SK-N-SH (cell line): ENCODE measurements around the gene KRT16. TPM values are rescaled to one million over a fixed set of nuclear protein-coding genes. Genes with fewer than 3 reads are reported as not detected.
"Not testable (repeated sequence)": the region's sequence is repeated elsewhere in the genome, so short reads cannot be mapped to it uniquely, and the experiment has no call there.

ENCODE experiments used
- CTCF ChIA-PET: fragments of 300-600, 350-600 bp; formaldehyde crosslinking; extraction: SDS; loops from one replicate; lab custom pipeline; 2021; lab: Yijun Ruan, JAX
- POLR2A ChIA-PET: fragments of 350-600 bp; sonication (Branson Sonifier 250); formaldehyde crosslinking; extraction: SDS; loops from one replicate; lab custom pipeline; 2020; ENCODE audit warnings: antibody characterized with exemption, inconsistent platforms; lab: Yijun Ruan, JAX
- DNase-seq: peaks from one replicate; pipeline ENCODE4 v3.0.0; 2012
- H2AFZ ChIP-seq: fragments of 200-600 bp; sonication (generic); 2 replicates; pipeline ENCODE4 v1.8.1; 2016; ENCODE audit warnings: antibody characterized with exemption, mild to moderate bottlenecking, low read depth
- H3F3A ChIP-seq: fragments of 200-600 bp; sonication (generic); replicated peaks from 2 replicates; pipeline ENCODE3; 2016; ENCODE audit warnings: antibody characterized with exemption, mild to moderate bottlenecking; ENCODE audit not compliant: insufficient read depth
- H3K27ac ChIP-seq, 2 experiments: fragments of 200-500 bp in 1 of 2; fragments of 200-600 bp in 1 of 2; sonication (Bioruptor generic) in 1 of 2; sonication (generic), shearing (Covaris generic) in 1 of 2; 2 replicates each; pipeline versions ENCODE4 v1.5.1 to v1.6.1; 2014 to 2016; ENCODE audit warnings: low read depth in 2 of 2, inconsistent platforms in 1 of 2, low read length in 1 of 2, mild to moderate bottlenecking in 1 of 2, mixed read lengths in 1 of 2
- H3K27me3 ChIP-seq: fragments of 200-600 bp; sonication (generic), shearing (Covaris generic); 2 replicates; pipeline ENCODE4 v1.6.1; 2016; ENCODE audit warnings: mixed run types; ENCODE audit not compliant: insufficient read depth
- H3K36me3 ChIP-seq, 2 experiments: fragments of 200-500 bp in 1 of 2; fragments of 200-600 bp in 1 of 2; sonication (Bioruptor generic) in 1 of 2; sonication (generic) in 1 of 2; replicated peaks in 1 of 2; 2 replicates each; pipeline versions ENCODE3 to v1.5.1; 2014 to 2016; ENCODE audit warnings: low read length in 1 of 2, mild to moderate bottlenecking in 1 of 2; ENCODE audit not compliant: insufficient read depth in 2 of 2, control insufficient read depth in 1 of 2
- H3K4me1 ChIP-seq, 2 experiments: fragments of 200-500 bp in 1 of 2; fragments of 200-600 bp in 1 of 2; sonication (Bioruptor generic) in 1 of 2; sonication (generic), shearing (Covaris generic) in 1 of 2; 2 replicates each; pipeline versions ENCODE4 v1.5.1 to v1.6.1; 2014 to 2016; ENCODE audit warnings: low read depth in 1 of 2, low read length in 1 of 2, mixed run types in 1 of 2; ENCODE audit not compliant: insufficient read depth in 2 of 2, control insufficient read depth in 1 of 2
- H3K4me2 ChIP-seq: fragments of 200-600 bp; sonication (generic), shearing (Covaris generic); 2 replicates; pipeline ENCODE4 v1.6.1; 2017; ENCODE audit warnings: mixed run types
- H3K4me3 ChIP-seq, 2 experiments: fragments of 200-500 bp in 1 of 2; fragments of 200-600 bp in 1 of 2; sonication (Bioruptor generic) in 1 of 2; sonication (generic), shearing (Covaris generic) in 1 of 2; 2 replicates each; pipeline versions ENCODE4 v1.5.1 to v1.8.1; 2014 to 2016; ENCODE audit warnings: low read depth in 2 of 2, inconsistent platforms in 1 of 2, low read length in 1 of 2, mild to moderate bottlenecking in 1 of 2, mixed read lengths in 1 of 2, moderate library complexity in 1 of 2
- H3K79me2 ChIP-seq: fragments of 200-600 bp; sonication (generic); 2 replicates; pipeline ENCODE4 v1.8.1; 2017; ENCODE audit warnings: mild to moderate bottlenecking; ENCODE audit not compliant: insufficient read depth
- H3K9ac ChIP-seq: fragments of 200-600 bp; sonication (generic); 2 replicates; pipeline ENCODE4 v1.6.1; 2017; ENCODE audit warnings: mixed run types
- H3K9me2 ChIP-seq: fragments of 200-600 bp; sonication (generic); 2 replicates; pipeline ENCODE4 v1.6.1; 2017; ENCODE audit warnings: mixed run types
- H3K9me3 ChIP-seq: fragments of 200-600 bp; sonication (generic); 2 replicates; pipeline ENCODE4 v1.6.1; 2017; ENCODE audit warnings: mixed run types, mild to moderate bottlenecking, moderate library complexity
- H4K20me1 ChIP-seq: fragments of 200-600 bp; sonication (generic); 2 replicates; pipeline ENCODE4 v1.6.1; 2017; ENCODE audit warnings: mild to moderate bottlenecking, mixed run types; ENCODE audit not compliant: insufficient read depth
- EP300 ChIP-seq, 2 experiments: IDR thresholded peaks; 2 replicates each; pipeline versions ENCODE4 v1.4.0 to v1.6.1; 2012; ENCODE audit warnings: borderline replicate concordance in 1 of 2, low read depth in 1 of 2, low read length in 1 of 2
- GATA2 ChIP-seq: sonication (generic); formaldehyde crosslinking; IDR thresholded peaks from 2 replicates; pipeline ENCODE4 v1.5.0; 2020; ENCODE audit warnings: mild to moderate bottlenecking, missing genetic modification reagents
- NFIC ChIP-seq: IDR thresholded peaks from 2 replicates; pipeline ENCODE4 v1.4.0; 2012; ENCODE audit warnings: borderline replicate concordance
- PBX3 ChIP-seq: IDR thresholded peaks from 2 replicates; pipeline ENCODE4; 2012
- SIN3A ChIP-seq: IDR thresholded peaks from 2 replicates; pipeline ENCODE4 v1.6.1; 2012; ENCODE audit warnings: low read depth, mild to moderate bottlenecking, low read length, moderate library complexity, borderline replicate concordance
- TAF1 ChIP-seq: IDR thresholded peaks from 2 replicates; pipeline ENCODE4 v1.6.1; 2012; ENCODE audit warnings: low read depth, mild to moderate bottlenecking, low read length, moderate library complexity, borderline replicate concordance
- TCF12 ChIP-seq: IDR thresholded peaks from 2 replicates; pipeline ENCODE4 v1.4.0; 2012
- TEAD4 ChIP-seq: IDR thresholded peaks from 2 replicates; pipeline ENCODE4 v1.4.0; 2012; ENCODE audit warnings: mild to moderate bottlenecking, borderline replicate concordance; ENCODE audit not compliant: insufficient read depth
- WGBS: methylation state at CpG from one replicate; pipeline ENCODE4 v1.1.6; 2017; ENCODE audit warnings: low lambda C conversion rate; 5-methylcytosine and 5-hydroxymethylcytosine counted together
- polyA plus RNA-seq, 3 experiments: library from polyadenylated mRNA; depleted of rRNA; stranded (reverse); fragments of >200 nt; gene quantifications; 2 replicates each; pipeline ENCODE4 v1.2.3, GENCODE V29; 2012
- TF ChIP-seq, protein P1 (sequence below): fragments of 150-350 bp; IDR thresholded peaks from 2 replicates; pipeline ENCODE4 v1.6.1; 2016; ENCODE audit warnings: mild to moderate bottlenecking, low read depth, low read length
- TF ChIP-seq, protein P2 (sequence below): fragments of 150-350 bp; IDR thresholded peaks from 2 replicates; pipeline ENCODE4 v1.6.1; 2017; ENCODE audit warnings: antibody characterized with exemption, low read length, low read depth, borderline replicate concordance

The KRT16 gene
- polyA plus RNA-seq, 1 of the 3 experiments (the other 2 are of a cell fraction) = not detected

- H3K27me3 ChIP-seq, H3K27ac ChIP-seq, H3K4me1 ChIP-seq, H3K9me3 ChIP-seq, DNase-seq, H3K79me2 ChIP-seq, H3K4me2 ChIP-seq, H2AFZ ChIP-seq, H3F3A ChIP-seq, H3K9me2 ChIP-seq, H4K20me1 ChIP-seq, H3K36me3 ChIP-seq, POLR2A ChIA-PET, H3K9ac ChIP-seq, H3K4me3 ChIP-seq: not testable (repeated sequence)
- WGBS = 69% methylated on average over 12 of the region's 17 CpGs
- CTCF ChIA-PET = interaction anchor here (1.0 to 2.4 kb wide), 2 partner anchors 8 to 22 kb away, joined by 3 to 12 read pairs; no protein-coding TSS in a partner anchor
These were observed 13.7 kb upstream of the KRT16 start for GRCh38 chr17:41626028-41626913.

GRCh38 chr17:41625602-41626001, 13.0 kb upstream of the KRT16 start:
- H3K79me2 ChIP-seq = no peaks in the 10 kb centered on the region
- POLR2A ChIA-PET = no interaction called here
- no peak overlapping the region for H3K9ac ChIP-seq
- no peaks in the 10 kb centered on the region for H3F3A ChIP-seq
- no peaks in the 10 kb centered on the region for H3K9me3 ChIP-seq
- H3K27ac ChIP-seq = no peak overlapping the region
- H4K20me1 ChIP-seq = no peaks in the 10 kb centered on the region
- no peak overlapping the region for H2AFZ ChIP-seq
- no peak for DNase-seq
- H3K27me3 ChIP-seq = no peaks in the 10 kb centered on the region
- TF ChIP-seq EP300 (IDR thresholded peaks at IDR 0.05; ENCODE audit: borderline replicate concordance in 1 of 2, low read depth in 1 of 2, low read length in 1 of 2) = no peak
- no peak for TF ChIP-seq SIN3A
- TF ChIP-seq GATA2 (CRISPR knock-in tag) = no peak
- TF ChIP-seq TAF1 = no peak
- no peak for TF ChIP-seq TEAD4
- TF ChIP-seq PBX3 = no peak
- TF ChIP-seq, protein P1, sequence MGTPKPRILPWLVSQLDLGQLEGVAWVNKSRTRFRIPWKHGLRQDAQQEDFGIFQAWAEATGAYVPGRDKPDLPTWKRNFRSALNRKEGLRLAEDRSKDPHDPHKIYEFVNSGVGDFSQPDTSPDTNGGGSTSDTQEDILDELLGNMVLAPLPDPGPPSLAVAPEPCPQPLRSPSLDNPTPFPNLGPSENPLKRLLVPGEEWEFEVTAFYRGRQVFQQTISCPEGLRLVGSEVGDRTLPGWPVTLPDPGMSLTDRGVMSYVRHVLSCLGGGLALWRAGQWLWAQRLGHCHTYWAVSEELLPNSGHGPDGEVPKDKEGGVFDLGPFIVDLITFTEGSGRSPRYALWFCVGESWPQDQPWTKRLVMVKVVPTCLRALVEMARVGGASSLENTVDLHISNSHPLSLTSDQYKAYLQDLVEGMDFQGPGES = no peak
- no peak for TF ChIP-seq TCF12
- TF ChIP-seq NFIC = no peak
- TF ChIP-seq, protein P2, sequence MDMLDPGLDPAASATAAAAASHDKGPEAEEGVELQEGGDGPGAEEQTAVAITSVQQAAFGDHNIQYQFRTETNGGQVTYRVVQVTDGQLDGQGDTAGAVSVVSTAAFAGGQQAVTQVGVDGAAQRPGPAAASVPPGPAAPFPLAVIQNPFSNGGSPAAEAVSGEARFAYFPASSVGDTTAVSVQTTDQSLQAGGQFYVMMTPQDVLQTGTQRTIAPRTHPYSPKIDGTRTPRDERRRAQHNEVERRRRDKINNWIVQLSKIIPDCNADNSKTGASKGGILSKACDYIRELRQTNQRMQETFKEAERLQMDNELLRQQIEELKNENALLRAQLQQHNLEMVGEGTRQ = no peak
- no peak overlapping the region for H3K4me2 ChIP-seq
- peaks cover 0 to 8% of the 10 kb centered on the region in 2 experiments; a peak in 1 of 4 replicates for H3K4me1 ChIP-seq
- CTCF ChIA-PET = interaction anchor here (2.8 kb wide), 1 partner anchor 23 kb away, joined by 14 read pairs; no protein-coding TSS in a partner anchor
- no peaks in the 10 kb centered on the region for H3K36me3 ChIP-seq
- H3K4me3 ChIP-seq = no peak overlapping the region
- 89% methylated on average over 3 of the region's 16 CpGs for WGBS
- H3K9me2 ChIP-seq = no peaks in the 10 kb centered on the region
